Stimulated activated CD4-positive, alpha-beta T cell treated with anti-CD3 and anti-CD28 coated beads, Interleukin-1b, Interleukin-23, amount 100 ng/mL, for 24 hours (primary cell): ENCODE results near the gene FREM2.

ENCODE experiments used
- DNase-seq, 4 experiments: peaks; one replicate each; pipeline ENCODE4 v3.0.0-alpha.2; 2020; ENCODE audit warnings: low read depth in 4 of 4, low spot score in 1 of 4

The FREM2 gene

DNA sequence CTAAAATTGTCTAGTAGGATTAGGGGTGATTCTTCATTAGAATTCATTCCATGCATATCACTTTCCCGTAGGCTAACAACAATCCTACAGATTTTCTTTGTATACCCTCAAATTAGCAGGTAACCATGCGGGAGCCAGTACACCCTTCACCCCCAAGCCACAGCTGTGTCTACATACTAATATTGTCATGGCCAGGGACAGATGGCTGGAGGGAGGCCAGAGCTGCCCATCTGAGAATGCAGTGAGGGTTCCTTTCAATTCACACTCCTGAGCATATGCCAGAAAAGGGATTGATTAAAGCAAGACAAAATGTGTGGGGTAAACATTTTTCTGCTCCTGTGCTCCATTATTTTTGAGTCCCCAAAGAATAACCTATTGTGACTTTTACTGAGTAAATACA lies 68.9 kb downstream of the FREM2 start:
- DNase-seq = no peak

DNA sequence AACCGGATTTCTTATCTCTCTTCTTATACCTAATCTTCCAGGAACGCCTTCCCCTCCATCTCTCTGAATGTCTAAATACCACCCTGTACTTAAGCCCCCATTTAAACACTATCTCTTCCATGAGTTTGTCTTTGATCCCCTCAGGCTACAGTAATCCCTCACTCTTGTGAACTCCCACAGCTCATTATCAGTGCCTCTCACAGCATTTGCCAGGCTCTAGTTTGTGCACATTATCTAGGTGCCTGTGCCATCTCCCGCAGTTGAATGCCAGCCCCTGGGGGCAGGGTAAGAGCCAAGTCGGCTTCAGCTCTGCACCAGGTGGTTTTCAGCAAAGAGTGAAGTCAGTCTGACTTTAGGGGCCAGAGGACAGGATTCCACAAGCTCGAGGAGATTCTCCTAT lies 71.4 kb downstream of the FREM2 start:
- DNase-seq = no peak

DNA sequence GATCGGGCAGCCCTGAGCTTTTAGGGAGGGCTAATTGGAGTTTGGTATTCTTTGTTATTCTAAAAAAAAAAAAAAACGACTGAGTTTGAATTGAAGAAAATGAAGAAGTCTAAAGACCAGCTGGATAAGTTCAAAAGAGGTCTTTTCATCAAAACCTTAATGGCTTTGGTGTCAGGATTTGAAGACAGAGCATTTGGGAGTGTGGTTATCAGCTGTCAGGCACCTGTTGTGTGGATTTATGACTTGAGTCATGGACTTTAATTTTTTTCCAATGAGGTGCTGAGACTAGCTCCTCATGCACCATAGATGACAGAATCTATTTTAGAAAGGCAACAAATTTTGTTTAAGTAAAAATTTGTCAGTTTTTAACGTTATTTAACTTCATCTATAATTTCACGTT lies 72.5 kb downstream of the FREM2 start:
- DNase-seq = no peak

DNA sequence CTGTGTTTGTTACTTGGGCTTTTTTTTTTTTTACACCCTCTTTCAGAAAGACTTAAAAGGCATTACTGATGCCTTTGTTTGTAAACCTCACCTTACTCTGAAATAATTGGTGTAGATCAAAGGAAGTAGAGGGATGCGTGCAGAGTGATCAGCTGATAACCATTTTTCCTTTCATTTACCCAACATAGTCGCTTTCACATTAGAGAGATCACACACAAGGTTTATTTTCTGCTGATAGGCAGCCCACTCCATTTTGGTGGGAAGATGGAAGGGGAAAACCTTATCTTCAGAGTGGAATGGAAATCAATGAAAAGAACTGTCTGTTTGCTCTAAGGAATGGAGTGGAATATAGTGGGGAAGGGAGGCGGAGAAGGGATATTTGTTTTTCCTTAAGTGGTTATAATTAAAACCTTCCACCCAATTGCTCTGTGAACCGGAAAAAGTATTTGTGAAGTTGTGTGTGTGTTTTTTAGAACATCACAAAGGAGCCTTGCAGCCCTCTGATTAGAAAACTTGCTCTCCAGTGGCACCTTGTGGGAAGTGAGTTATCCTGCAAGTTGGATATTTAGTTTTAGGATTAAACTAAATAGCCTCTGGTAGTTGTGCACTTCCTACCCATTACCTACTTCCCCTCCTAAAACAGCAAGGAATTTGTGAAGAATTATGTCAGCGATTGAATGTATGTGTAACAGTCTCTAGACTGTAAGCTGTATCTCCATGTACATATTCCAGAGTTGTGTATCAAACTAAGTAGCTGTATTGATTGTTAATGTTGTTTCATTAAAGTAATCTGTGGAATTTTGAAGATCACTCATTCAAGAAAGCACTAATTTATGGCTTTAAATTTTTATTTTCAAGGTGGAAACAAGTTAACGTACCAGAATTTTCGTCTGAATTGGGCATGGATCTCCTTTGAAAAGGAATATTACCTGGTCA lies 76.8 kb downstream of the FREM2 start:
- no peak for DNase-seq

DNA sequence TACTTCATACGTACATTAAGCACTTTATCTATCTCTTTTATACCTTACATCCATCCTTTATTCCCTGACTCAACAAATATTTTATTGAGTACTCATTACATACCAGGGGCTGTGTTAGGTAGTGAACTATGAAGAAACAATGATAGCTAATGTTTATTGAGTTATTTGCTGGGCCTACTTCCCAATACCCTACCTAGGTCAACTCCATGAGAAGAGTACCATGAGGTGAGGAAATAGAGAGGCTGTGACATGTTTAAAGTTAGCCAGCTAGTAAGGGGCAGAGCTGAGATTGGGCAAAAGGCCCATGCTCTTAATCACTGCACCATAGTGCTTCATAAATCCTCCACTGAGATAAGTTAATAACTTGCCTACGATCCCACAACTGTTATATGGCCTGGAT lies 79.9 kb downstream of the FREM2 start:
- no peak for DNase-seq

DNA sequence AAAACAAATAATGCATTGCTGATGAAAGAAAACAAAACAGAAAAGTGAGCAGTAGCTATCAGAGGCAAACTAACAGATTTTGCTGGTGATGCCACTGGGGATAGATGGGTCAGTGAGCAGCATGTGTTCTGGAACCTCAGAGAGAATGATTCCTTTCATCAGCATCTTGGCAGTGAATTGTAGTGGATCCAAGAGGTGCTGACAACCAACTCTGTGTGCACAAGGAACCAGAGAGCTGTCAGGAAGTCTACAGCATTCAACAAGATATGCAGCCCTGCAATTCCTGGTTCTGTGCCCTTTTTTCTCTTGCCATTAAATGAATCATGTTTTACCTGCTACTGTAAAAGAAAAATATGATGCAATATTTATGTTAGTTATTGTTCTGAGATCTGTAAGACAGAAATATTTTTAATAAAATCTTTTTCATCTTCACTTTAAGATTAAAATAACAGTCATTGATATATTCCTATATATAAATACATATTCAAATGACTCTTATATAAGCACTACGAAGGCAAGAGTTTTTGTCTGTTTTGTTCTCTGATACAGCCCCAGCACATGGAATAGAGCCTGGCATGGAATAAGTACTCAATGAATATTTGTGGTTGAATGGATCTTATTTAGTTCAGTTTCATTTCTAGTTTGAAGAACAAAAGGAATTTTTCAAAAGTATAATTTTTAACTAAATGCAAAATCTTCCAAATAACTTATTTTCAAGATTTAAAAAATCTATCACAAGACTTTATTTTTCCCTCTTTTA lies 80.8 kb downstream of the FREM2 start:
- no peak for DNase-seq

DNA sequence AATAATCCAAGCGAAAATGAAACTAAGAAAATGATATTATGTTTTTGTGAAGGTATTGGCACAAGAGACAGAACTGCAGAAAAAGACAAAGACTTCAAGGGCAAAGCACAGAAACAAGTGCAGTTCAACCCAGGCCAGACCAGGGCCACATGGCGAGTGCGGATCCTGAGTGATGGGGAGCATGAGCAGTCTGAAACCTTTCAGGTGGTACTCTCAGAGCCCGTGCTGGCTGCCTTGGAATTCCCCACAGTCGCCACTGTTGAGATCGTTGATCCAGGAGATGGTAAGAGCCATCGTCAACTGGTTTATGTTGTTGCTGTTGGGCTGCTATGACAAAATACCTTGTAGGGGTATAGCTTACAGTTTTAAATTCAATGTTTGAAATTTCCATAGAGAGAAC lies 82.6 kb downstream of the FREM2 start:
- no peak for DNase-seq

DNA sequence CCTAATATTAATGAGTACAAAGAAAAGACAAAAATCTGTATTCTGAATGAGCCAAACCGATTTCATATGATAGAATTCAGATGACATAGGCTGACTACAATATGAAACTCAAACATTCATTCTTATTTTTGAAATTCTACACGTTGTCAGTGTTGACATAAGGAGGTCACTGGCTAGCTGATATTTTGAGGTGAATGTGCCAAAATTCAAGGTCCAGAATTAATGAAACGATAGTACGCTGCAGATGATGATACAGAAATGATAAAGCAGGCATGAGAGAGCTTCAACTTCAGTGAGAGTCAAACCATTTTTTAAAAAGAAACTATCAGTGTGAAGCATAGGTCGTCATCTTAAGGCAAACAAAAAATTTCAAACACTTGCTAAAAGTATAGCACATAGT lies 88.2 kb downstream of the FREM2 start:
- DNase-seq = no peak

DNA sequence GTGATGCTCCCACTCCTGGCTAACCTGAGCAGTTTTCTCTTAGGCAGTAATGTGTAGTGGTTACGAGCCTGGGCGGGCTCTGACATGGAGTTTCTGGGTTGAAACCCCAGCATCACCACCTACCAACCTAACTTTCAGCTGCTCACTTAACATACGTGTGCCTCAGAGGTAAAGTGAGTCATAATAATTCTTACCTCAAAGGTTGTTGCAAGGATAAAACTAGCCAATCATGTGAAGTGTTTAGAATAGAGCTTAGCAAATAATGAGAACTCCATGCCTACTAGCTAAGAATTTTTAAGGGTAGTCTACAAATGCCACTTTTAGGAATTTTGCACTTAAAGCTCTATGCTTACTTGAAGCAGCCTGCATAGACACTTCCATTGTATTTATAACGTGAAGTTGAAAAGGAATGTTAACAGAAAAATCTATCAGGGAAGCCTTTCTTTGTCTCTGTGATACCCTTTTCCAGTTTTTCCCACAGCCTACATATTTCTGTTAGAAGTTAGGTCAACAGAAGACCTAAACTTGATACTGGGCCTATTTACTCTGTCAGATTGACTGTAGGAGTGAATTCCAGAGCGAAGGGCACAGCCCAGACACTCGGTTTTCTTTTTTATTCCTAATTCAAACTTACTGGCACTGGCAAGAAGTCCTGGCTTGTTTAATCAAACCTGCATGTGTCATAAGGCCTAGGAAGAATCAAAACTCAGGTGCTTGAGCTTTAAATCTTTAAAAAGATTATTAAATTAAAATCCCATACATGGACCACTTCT lies 90.7 kb downstream of the FREM2 start:
- DNase-seq = no peak

DNA sequence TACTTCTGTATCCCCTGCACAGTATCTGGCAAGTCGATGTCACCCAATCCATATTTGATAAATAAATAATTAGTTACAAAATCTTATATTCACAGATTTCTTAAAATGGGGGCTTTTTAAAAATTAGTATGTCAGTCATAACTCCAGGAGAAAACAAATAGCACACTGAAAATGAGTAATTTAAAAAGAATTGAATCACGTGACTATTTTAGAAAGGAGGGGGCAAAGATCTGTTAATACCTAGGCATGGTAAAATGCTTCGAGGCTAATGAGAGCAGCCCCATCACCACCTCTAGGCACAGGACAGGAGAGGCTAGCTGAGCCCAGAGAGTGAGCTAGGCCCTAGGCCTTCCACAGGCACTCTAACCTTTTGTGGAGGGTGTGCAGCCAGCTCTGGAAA lies 94.7 kb downstream of the FREM2 start:
- no peak for DNase-seq

DNA sequence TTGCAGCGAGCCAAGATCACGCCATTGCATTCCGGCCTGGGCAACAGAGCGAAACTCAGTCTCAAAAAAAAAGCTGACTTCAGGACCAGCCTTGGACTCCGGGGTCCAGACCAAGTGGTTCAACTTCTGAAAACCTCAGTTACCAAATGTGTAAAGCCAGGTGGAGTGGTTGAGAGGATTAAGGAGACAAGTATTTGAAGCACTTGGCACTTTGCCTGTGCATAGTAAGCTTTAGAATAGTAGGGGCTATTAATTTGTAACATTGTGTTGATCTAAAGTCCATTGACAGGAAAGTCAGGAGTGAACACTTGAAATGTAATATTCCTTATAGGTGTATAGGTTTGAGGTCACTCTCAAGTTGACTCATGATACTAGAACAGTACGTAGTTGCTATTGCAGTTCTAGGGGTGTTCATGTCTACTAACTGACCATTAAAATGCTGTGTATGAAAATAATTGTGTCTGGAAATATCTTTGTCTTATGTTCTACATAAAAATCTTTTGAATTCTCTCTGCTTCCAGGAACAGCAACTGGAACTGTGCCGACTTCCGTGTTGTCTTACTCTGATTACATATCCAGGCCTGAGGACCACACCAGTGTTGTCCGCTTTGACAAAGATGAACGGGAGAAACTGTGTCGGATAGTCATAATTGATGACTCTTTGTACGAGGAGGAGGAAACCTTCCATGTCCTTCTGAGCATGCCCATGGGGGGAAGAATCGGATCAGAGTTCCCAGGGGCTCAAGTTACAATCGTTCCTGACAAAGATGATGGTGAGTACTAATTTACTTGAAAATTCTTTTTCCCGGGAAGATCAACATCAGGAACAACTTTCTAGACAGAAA lies 97.4 kb downstream of the FREM2 start:
- DNase-seq = no peak

DNA sequence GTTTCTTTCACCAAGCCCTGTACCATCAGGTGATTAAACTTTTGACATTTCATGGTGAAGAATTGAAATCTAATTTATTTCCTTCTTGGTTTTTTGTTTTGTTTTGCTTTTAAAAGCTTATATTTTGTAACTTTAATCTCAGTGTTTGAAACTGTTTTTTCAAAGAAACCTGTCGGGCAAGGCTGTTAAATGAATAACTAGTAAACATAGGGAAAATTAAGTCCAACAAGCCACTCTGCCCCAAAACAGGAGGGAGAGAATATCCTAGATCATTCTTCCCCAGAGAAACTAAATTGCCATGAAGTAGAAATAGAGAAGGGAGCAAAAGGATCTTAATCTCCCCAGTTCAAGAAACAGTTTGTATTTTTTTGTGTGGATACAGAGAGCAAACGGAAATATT lies 98.2 kb downstream of the FREM2 start:
- no peak for DNase-seq

DNA sequence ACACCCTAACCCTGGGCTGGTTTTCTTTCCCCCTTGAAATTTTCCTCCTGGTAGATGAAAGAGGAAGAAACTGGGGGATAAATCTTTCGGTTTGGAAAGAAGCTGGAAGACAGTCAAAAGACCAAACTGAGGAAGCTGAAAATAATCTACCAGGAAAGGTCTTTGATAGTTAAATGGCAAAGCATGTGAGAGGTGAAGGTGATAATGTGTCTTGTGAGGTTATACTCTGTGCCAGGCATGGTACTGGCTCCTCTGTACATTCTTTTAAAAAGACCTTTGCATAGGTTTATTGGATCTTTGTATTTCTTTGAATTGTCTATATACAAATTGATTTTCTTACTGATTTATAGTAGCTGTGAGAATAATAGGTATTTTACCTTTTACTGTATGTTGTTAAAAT lies 98.6 kb downstream of the FREM2 start:
- no peak for DNase-seq

DNA sequence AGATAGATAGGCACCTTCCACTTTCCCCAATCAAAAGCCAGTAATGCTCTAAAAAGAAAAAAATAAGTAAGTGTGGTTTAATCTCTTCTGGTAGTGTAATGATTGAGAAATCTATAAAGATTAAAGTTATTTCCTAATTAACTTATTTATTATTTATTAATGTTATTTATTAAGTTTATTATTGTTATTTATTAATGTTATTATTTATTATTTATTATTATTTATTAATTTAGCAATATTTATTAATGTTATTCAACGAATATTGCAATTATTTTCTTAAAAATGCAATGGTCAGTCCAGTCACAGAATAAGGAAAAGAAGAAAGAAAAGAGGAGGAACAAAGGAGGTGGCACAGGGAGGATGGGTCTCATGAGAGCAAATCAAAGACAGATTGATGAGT lies 100.7 kb downstream of the FREM2 start:
- no peak for DNase-seq

DNA sequence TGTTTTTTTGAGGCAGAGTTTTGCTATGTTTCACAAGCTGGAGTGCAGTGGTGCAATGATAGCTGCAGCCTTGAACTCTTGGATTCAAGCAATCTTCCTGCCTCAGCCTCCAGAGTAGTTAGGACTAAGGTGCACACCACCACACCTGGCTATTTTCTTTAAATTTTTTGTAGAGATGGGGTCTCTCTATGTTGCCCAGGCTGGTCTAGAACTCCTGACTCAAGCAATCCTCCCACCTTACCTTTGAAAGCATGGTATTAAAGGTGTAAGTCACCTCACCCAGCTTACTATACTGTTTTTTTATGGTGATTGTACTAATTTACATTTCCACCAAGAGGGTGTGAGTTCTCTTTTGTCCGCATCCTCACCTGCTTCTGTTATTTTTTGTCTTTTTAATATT lies 110.0 kb downstream of the FREM2 start:
- no peak for DNase-seq

DNA sequence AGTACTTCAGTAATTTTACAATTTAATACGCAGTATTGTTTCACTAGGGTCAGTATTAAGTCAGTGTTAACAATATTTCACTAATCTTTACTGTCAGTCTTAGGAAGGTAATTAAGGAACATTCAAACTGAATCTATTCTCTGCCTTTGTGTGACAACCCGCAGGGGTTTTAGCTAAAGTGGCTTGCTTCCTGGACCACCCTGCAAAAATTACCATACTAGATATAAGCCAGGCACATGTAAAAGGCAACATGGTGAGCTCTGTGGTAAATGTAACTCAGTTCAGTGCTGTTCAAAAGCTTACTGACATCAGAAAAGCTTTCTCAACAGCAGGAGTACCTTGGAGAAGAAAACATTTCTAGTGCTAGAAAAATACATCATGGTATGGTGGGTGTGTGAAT lies 116.7 kb downstream of the FREM2 start:
- DNase-seq = no peak

DNA sequence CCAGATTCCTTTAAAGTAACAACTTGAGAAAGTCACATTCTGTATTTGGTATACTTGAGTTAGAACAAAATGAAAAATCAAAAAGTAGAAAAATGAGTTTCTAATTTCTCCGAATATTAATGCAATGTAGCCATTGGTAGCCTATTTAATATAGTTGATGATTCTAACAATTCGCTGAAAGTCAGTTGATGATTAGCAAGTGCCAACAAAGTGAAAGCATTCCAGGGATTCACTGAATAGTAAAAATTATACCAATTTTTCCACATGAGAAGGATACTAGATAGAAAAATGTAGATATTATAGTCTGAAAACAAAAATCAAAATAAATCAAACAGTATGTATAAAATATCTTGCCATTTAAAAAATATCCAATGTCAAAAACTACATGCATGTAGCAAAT lies 117.2 kb downstream of the FREM2 start:
- DNase-seq = no peak

DNA sequence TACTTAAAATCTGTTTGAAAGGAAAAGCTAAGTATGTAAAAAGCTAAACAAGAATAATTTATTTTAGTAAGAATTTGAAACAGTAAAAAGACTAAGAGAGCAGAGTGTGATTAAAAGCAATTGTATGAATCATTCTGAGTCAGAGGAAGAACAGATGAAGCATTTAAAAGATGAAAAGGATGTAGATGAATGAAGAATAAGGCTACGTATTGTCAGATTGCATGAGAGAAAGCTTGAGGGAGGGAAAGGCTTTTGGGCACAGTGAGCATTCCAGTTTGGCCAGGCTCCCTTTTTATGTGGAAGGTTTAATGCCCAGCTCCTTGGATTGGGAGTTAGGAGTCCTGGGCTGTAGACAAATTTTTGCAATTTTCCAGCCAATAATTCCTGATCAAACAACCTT lies 117.7 kb downstream of the FREM2 start:
- no peak for DNase-seq

DNA sequence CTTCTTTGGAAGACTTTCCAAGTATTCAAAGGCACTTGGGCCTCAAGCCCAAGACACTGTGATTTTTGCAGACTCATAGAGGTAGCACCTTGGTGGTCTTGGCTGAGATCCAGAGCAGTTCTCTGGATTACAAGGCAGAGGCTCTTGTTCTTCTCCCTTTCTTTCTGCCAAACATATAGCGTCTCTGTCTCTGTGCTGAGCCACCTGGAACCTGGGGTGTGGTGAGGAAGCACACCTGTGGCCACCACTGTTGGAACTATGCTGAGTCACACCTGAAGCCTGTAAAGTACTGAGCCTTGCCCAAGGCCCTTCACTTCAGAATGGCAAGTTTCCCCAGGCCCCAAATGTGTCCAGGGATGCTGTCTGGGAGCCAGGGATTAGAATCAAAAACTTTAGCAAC lies 127.5 kb downstream of the FREM2 start:
- DNase-seq = no peak

DNA sequence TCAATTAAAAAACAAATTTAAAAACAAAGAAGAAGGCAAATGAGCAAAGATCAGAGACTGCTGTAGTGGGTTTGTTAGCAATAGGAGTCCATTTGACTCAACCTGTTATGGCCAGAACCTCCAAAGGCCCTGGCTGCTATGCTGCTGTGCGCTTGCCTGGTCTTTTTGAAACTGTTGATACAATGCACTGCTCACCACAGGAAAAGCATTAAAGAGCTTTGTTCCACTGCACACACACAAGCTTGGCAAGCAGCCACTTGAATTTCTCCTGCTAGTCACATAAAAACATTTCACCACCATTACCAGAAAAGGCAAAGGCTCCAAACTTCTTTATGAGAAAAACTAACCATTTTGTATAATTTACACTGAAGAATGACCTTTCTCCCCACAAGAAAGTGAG lies 132.2 kb downstream of the FREM2 start:
- DNase-seq = no peak

DNA sequence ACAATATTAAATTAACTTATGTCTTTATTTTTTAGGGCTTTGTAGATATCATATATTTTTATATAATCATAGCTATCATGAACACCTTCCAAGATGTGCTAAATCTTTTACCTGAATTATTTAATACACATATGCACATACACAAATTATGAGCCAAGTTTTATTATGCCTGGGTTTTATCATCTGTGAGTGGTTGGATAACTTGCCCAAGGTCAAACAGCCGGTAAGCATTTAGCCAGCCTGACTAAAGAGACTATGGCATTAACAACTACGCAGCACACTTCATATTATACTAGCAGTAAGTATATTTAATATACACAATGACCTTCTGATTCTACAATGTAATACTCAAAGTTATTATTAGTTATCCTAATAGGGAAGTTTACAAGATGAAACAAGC lies 132.7 kb downstream of the FREM2 start:
- no peak for DNase-seq
